ENCODE results near the gene ACSL1. TPM values are rescaled to one million over a fixed set of nuclear protein-coding genes. Genes with fewer than 3 reads are reported as not detected.

The ACSL1 gene
- 60.3 and 97.9 TPM in 2 replicates for total RNA-seq

GRCh38 chr4:184825896-184826690 is at the start of gene ACSL1:
Gene ACSL1, minus strand, starts transcription at chr4:184825968. Its CDS starts 22,454 bp downstream, at chr4:184803514.
- H3K4me3 ChIP-seq (ENCODE audit: low read depth, low read length), result peak within 1 kb of the TSS; percentile 62
- FAIRE-seq, result no peak
- no peaks in the 10 kb centered on the region for H3K27me3 ChIP-seq (ENCODE audit: control insufficient read depth, insufficient read depth, low read length)
- TF ChIP-seq CTCF (IDR thresholded peaks at IDR 0.05; ENCODE audit: insufficient read depth, low read length, severe bottlenecking), result no peak
- H3K36me3 ChIP-seq (ENCODE audit: control insufficient read depth, insufficient read depth, low read length), result no peaks in the 10 kb centered on the region
- DNase-seq (ENCODE audit: low read depth), result no peak

GRCh38 chr4:184873054-184873453 is 47.3 kb upstream of the ACSL1 start:
- no peak for TF ChIP-seq CTCF (IDR thresholded peaks at IDR 0.05; ENCODE audit: insufficient read depth, low read length, severe bottlenecking)
- Histone ChIP-seq H3K36me3 (ENCODE audit: control insufficient read depth, insufficient read depth, low read length) (no peaks in the 10 kb centered on the region), H3K4me3 (ENCODE audit: low read depth, low read length) (no peak overlapping the region), H3K27me3 (ENCODE audit: control insufficient read depth, insufficient read depth, low read length) (no peaks in the 10 kb centered on the region)
- no peak for DNase-seq (ENCODE audit: low read depth)
- FAIRE-seq, result no peak

- no peak for TF ChIP-seq CTCF (IDR thresholded peaks at IDR 0.05; ENCODE audit: insufficient read depth, low read length, severe bottlenecking)
These were observed 45.0 kb upstream of the ACSL1 start for GRCh38 chr4:184870718-184871117.

GRCh38 chr4:184868623-184869022 is 42.9 kb upstream of the ACSL1 start:
- Histone ChIP-seq H3K4me3 (ENCODE audit: low read depth, low read length) (no peak overlapping the region), H3K27me3 (ENCODE audit: control insufficient read depth, insufficient read depth, low read length) (no peaks in the 10 kb centered on the region), H3K36me3 (ENCODE audit: control insufficient read depth, insufficient read depth, low read length) (no peaks in the 10 kb centered on the region)
- no peak for DNase-seq (ENCODE audit: low read depth)
- TF ChIP-seq CTCF (IDR thresholded peaks at IDR 0.05; ENCODE audit: insufficient read depth, low read length, severe bottlenecking), result no peak
- no peak for FAIRE-seq

More at GRCh38 chr4:184870718-184871117, 45.0 kb upstream of the ACSL1 start:
- no peaks in the 10 kb centered on the region for H3K36me3 ChIP-seq (ENCODE audit: control insufficient read depth, insufficient read depth, low read length)
- no peak overlapping the region for H3K4me3 ChIP-seq (ENCODE audit: low read depth, low read length)
- no peak for FAIRE-seq
- no peaks in the 10 kb centered on the region for H3K27me3 ChIP-seq (ENCODE audit: control insufficient read depth, insufficient read depth, low read length)
- DNase-seq (ENCODE audit: low read depth), result no peak

- Histone ChIP-seq H3K36me3 (ENCODE audit: control insufficient read depth, insufficient read depth, low read length) (no peaks in the 10 kb centered on the region), H3K4me3 (ENCODE audit: low read depth, low read length) (no peak overlapping the region), H3K27me3 (ENCODE audit: control insufficient read depth, insufficient read depth, low read length) (no peaks in the 10 kb centered on the region)
- TF ChIP-seq CTCF (IDR thresholded peaks at IDR 0.05; ENCODE audit: insufficient read depth, low read length, severe bottlenecking), result no peak
- DNase-seq (ENCODE audit: low read depth) (no peak), FAIRE-seq (no peak)
These were observed 38.1 kb upstream of the ACSL1 start for GRCh38 chr4:184863916-184864315.
